SKM-1 treated with dmso at 0.1 percent for 144 hours (cell line): ENCODE data around the gene TMEM132A.

ENCODE experiments used
- DNase-seq: peaks from one replicate; lab custom pipeline; 2025; ENCODE audit not compliant: unreplicated experiment; lab: John Stamatoyannopoulos, UW

The TMEM132A gene

GRCh38 chr11:60984149-60984548, 59.9 kb downstream of the TMEM132A start:
- no peak for DNase-seq

GRCh38 chr11:60984636-60985035, 60.4 kb downstream of the TMEM132A start:
- no peak for DNase-seq

GRCh38 chr11:60985501-60985900, 61.2 kb downstream of the TMEM132A start:
- no peak for DNase-seq

- no peak for DNase-seq
These were observed 62.0 kb downstream of the TMEM132A start for GRCh38 chr11:60985991-60986915.
